ENCODE results near the gene COQ4.

DNA sequence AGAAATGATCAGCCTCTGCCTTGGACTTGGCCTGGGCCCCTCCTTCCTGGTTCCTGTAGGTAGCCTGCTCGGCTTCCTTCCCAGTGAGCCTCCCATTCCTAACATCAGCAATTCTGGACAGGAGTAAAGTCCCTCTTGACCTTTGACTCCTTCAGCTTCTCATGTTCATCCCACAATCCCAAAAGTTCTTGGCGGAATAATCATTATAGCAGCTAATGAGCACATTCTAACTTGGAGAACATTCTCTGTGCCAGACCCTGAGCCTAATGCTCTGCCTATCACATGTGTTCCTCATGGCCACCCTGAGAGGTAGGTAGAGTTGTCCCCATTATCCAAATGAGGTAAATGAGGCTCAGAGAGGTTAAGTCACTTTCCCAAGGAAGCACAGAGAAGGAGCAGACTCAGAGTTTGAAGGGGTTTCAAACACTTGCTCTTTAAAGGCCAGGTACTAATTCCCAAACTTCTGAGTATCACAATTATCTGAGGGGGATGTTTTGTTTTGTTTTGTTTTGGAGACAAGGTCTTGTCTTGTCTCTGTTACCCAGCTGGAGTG, 25.3 kb upstream of the COQ4 start:
- TF ChIP-seq YY1 (IDR thresholded peaks at IDR 0.05; ENCODE audit: insufficient read depth, insufficient read length) (no peak), ZNF274 (IDR thresholded peaks at IDR 0.05; ENCODE audit: low read depth, low read length) (no peak), SUZ12 (IDR thresholded peaks at IDR 0.05; ENCODE audit: extremely low read depth, insufficient read depth, insufficient read length) (no peak)
